K562 (cell line): ENCODE results near the gene CFAP221. TPM values are rescaled to one million over a fixed set of nuclear protein-coding genes. Genes with fewer than 3 reads are reported as not detected.

Experiments used
- ATAC-seq: fragments of 200-7000 bp; cut with Tn5 transposase; 3 replicates; pipeline ENCODE4 v1.9.1; 2020; ENCODE audit warnings: moderate library complexity
- BruUV-seq: library from RNA; stranded (reverse); fragments of 400-500 nt; replicated peaks from 2 replicates; lab custom pipeline; 2021; lab: Mats Ljungman, UMichigan
- CTCF ChIA-PET: fragments of 300-600 bp; formaldehyde crosslinking; extraction: SDS; loops from one replicate; lab custom pipeline; 2021; ENCODE audit warnings: low intra/inter-chr PET ratio; lab: Yijun Ruan, JAX
- POLR2A ChIA-PET: fragments of 300-600, 350-650 bp; sonication (Branson Sonifier 250); formaldehyde crosslinking; extraction: SDS; loops from one replicate; lab custom pipeline; 2021; ENCODE audit warnings: antibody characterized with exemption, inconsistent platforms; lab: Yijun Ruan, JAX
- DNase-seq, 4 experiments: peaks; one replicate each; pipeline versions ENCODE4 v3.0.0 to v3.0.0-alpha.2; 2011 to 2018; ENCODE audit warnings: low spot score in 3 of 4, mixed read lengths in 3 of 4; ENCODE audit errors: extremely low read depth in 1 of 4
- FAIRE-seq: peaks from 2 replicates; lab custom pipeline; 2011; peaks lifted over from hg19 to GRCh38; lab: Jason Lieb, UNC
- H2AFZ ChIP-seq: 2 replicates; pipeline ENCODE4 v1.6.0; 2011; ENCODE audit warnings: low read depth, low read length, control low read depth, inconsistent platforms
- H3K27ac ChIP-seq: fragments of 200-600 bp; 3 replicates; pipeline ENCODE4 v1.8.0; 2011; ENCODE audit warnings: low read depth, mild to moderate bottlenecking, control low read depth, inconsistent platforms, low read length, moderate library complexity, mixed read lengths; ENCODE audit errors: extremely low read depth
- H3K27me3 ChIP-seq, 2 experiments: fragments of 300-600 bp in 1 of 2; 2 replicates in 1 of 2; 3 replicates in 1 of 2; pipeline versions ENCODE4 v1.6.0 to v1.8.0; 2011; ENCODE audit warnings: inconsistent platforms in 2 of 2, low read length in 2 of 2, mild to moderate bottlenecking in 1 of 2, mixed read lengths in 1 of 2, moderate library complexity in 1 of 2; ENCODE audit not compliant: control insufficient read depth in 2 of 2, insufficient read depth in 2 of 2
- H3K36me3 ChIP-seq: fragments of 300-600 bp; 3 replicates; pipeline ENCODE4 v1.8.0; 2011; ENCODE audit warnings: mild to moderate bottlenecking, low read length, inconsistent platforms; ENCODE audit not compliant: control insufficient read depth, insufficient read depth
- H3K4me1 ChIP-seq, 2 experiments: fragments of 200-600 bp in 1 of 2; replicated peaks in 1 of 2; 2 replicates in 1 of 2; 3 replicates in 1 of 2; pipeline versions ENCODE4 v1.5.1 to v1.8.0; 2011; ENCODE audit warnings: inconsistent platforms in 2 of 2, low read length in 2 of 2, mild to moderate bottlenecking in 1 of 2, mixed read lengths in 1 of 2, moderate library complexity in 1 of 2; ENCODE audit not compliant: control insufficient read depth in 2 of 2, insufficient read depth in 2 of 2
- H3K4me2 ChIP-seq: 2 replicates; pipeline ENCODE4 v1.6.1; 2011; ENCODE audit warnings: low read length, control low read depth, inconsistent platforms, mixed read lengths; ENCODE audit not compliant: insufficient read depth
- H3K4me3 ChIP-seq: fragments of 200-600 bp; sonication (generic), shearing (Covaris generic); 2 replicates; pipeline ENCODE4 v1.5.1; 2016; ENCODE audit warnings: control low read depth, inconsistent platforms
- H3K79me2 ChIP-seq: fragments of 200-600 bp; 3 replicates; pipeline ENCODE4 v1.8.0; 2011; ENCODE audit warnings: low read length, inconsistent platforms; ENCODE audit not compliant: control insufficient read depth, insufficient read depth
- H3K9ac ChIP-seq, 2 experiments: 2 replicates each; pipeline versions ENCODE4 v1.6.0 to v1.6.1; 2011; ENCODE audit warnings: low read depth in 2 of 2, low read length in 2 of 2, control low read depth in 1 of 2, inconsistent platforms in 1 of 2, mild to moderate bottlenecking in 1 of 2, mixed read lengths in 1 of 2; ENCODE audit not compliant: insufficient read depth in 1 of 2
- H3K9me1 ChIP-seq: one replicate; pipeline ENCODE4 v1.6.0; 2011; ENCODE audit warnings: inconsistent platforms, mild to moderate bottlenecking, low read length, moderate library complexity; ENCODE audit not compliant: control insufficient read depth, insufficient read depth
- H3K9me3 ChIP-seq: replicated peaks from 2 replicates; pipeline ENCODE4 v1.5.1; 2011; ENCODE audit warnings: low read depth, low read length, inconsistent platforms; ENCODE audit not compliant: control insufficient read depth, insufficient read depth
- H4K20me1 ChIP-seq: replicated peaks from 2 replicates; pipeline ENCODE4 v1.6.1; 2011; ENCODE audit warnings: low read length, inconsistent platforms, mixed read lengths; ENCODE audit not compliant: control insufficient read depth, insufficient read depth
- ARID2 ChIP-seq: fragments of 450-650 bp; IDR thresholded peaks from 2 replicates; pipeline ENCODE4 v1.6.1; 2017; ENCODE audit warnings: antibody characterized with exemption, mild to moderate bottlenecking
- EZH2 ChIP-seq: IDR thresholded peaks from 2 replicates; pipeline ENCODE4 v1.6.1; 2012; ENCODE audit warnings: low read depth, mild to moderate bottlenecking, inconsistent platforms, low read length, borderline replicate concordance
- KLF6 ChIP-seq: fragments of 250-450 bp; sonication (Bioruptor Pico); IDR thresholded peaks from 2 replicates; pipeline ENCODE4 v1.4.0; 2020; ENCODE audit warnings: mild to moderate bottlenecking, moderate library complexity, borderline replicate concordance
- ZNF778 ChIP-seq: fragments of 450-650 bp; formaldehyde crosslinking; IDR thresholded peaks from 2 replicates; pipeline ENCODE4 v1.4.0; 2020; ENCODE audit warnings: mild to moderate bottlenecking, moderate library complexity
- ZZZ3 ChIP-seq: fragments of 450-650 bp; IDR thresholded peaks from 2 replicates; pipeline ENCODE4 v1.6.1; 2016; ENCODE audit warnings: antibody characterized with exemption, mild to moderate bottlenecking, moderate library complexity
- WGBS: fragments of 100-300 bp; shearing (Covaris generic); methylation state at CpG from one replicate; pipeline ENCODE4 v1.1.6; 2016; ENCODE audit warnings: low coverage, mixed read lengths; ENCODE audit not compliant: insufficient coverage; ENCODE audit errors: missing lambda C conversion rate; 5-methylcytosine and 5-hydroxymethylcytosine counted together
- in situ Hi-C: fragments of 300-500 bp; cut with MboI; formaldehyde crosslinking; loops from 4 replicates; pipeline ENCODE4 v1.15.0; 2018; ENCODE audit warnings: inconsistent platforms, mixed read lengths
- intact Hi-C: fragments of 100-400 bp; cut with micrococcal nuclease; formaldehyde crosslinking; loops from 2 replicates; pipeline ENCODE4 v1.14.2; 2022
- polyA plus RNA-seq, 8 experiments: library from polyadenylated mRNA; depleted of rRNA in 4 of 8; stranded (reverse) in 5 of 8; unstranded in 3 of 8; fragments of >200 nt; fragmentation: Nextera tagmentation in 2 of 8; fragmentation: Illumina TruSeq in 1 of 8; extraction: Ambion mirVana in 2 of 8; extraction: Trizol in 1 of 8; gene quantifications; 2 replicates each; pipeline versions ENCODE4 v1.2.1 to v1.2.3, GENCODE V29; 2011 to 2014; ENCODE audit warnings: inconsistent platforms in 1 of 8, missing spikeins in 1 of 8
- total RNA-seq, 7 experiments: library from RNA; depleted of rRNA in 6 of 7; stranded (reverse); fragments of >200 nt in 6 of 7; fragmentation: Illumina TruSeq in 2 of 7; extraction: Trizol in 2 of 7; gene quantifications; 2 replicates each; pipeline versions ENCODE4 v1.2.1 to v1.2.3, GENCODE V29; 2011 to 2021; ENCODE audit warnings: low replicate concordance in 1 of 7

Gene CFAP221
- total and polyA plus RNA-seq, 9 of the 15 experiments (the other 6 are each of a cell fraction or from before 2014, with no cell fraction given): 0.09 to 1.4 (median 0.65) TPM

DNA sequence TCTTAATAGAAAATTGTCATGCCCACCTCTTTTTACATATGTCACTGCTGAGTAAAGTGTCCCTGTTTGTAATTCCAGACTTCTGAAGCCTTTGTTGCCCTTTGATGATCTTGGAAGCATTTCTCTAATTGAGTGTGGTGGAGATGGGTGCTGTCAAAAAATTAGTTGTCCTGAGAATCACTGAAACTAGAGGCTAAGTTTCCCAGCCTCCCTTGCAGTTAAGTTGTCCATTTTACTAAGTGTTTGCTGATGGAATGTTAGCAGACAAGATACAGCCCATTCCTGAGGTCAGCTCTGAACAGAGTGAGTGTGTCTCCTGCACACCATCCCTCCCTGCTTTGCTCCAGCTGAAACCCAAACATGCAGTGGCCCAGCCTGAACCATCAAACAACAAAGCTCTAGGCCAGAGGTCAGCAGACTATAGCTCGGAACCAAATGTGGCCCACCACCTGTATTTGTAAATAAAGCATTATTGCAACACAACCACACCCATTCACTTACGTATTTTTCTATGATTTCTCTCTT is 106.7 kb downstream of the CFAP221 start:
- 0% methylated on average over 2 of the region's 2 CpGs for WGBS
- ChIA-PET POLR2A (no interaction called here), CTCF (no interaction called here)
- ATAC-seq (no peak), FAIRE-seq (no peak), DNase-seq (no peak)
- H3K36me3 ChIP-seq: no peaks in the 10 kb centered on the region
- no peaks in the 10 kb centered on the region for H3K4me1 ChIP-seq
- peaks cover 16 to 28% of the 10 kb centered on the region in 2 experiments for H3K27me3 ChIP-seq
- intact Hi-C loops (no loop called here), in situ Hi-C loops (no loop called here)
- H3K9me3 ChIP-seq: no peaks in the 10 kb centered on the region
- TF ChIP-seq ZNF778 (no peak), KLF6 (CRISPR knock-in tag) (no peak)
- no peak overlapping the region for H3K4me2 ChIP-seq
- H4K20me1 ChIP-seq: no peaks in the 10 kb centered on the region
- no peak overlapping the region for H2AFZ ChIP-seq
- H3K9ac ChIP-seq: no peak overlapping the region
- no peak overlapping the region for H3K27ac ChIP-seq
- H3K9me1 ChIP-seq: no peaks in the 10 kb centered on the region
- no TSS peak for BruUV-seq
- H3K79me2 ChIP-seq: no peaks in the 10 kb centered on the region
- no peak overlapping the region for H3K4me3 ChIP-seq

DNA sequence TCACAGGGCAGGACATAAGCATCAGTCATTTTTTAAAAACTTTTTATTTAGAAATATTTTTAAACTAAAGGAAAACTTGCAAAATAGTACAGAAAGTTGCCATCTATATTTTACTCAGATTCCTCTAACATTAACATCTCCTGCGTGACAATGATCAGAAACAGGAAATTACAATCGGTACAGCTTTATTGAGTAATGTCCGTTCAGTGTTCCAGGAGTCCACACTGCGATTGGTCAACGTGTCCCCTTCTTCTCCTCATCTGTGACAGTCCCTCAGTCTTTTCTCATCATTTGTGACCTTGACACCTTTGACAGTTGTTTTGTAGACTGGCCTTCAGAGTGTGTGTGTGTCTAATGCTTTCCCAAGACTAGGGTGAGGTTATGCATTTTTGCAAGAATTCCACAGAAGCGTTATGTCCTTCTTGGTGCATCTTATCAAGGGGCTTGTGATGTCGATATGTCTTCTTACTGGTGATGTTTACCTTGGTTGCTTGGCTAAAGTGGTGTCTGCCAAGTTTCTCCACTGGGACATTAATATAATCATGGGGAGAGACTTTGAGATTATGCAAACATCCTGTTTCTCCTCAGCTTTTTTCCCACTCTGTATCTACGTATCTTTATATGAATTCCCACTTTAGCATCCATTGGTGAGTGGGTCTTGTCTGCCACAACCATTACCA is 113.4 kb downstream of the CFAP221 start:
- DNase-seq (no peak), ATAC-seq (no peak), FAIRE-seq (no peak)
- Histone ChIP-seq H3K4me3 (no peak overlapping the region), H3K9ac (no peak overlapping the region), H3K9me3 (no peaks in the 10 kb centered on the region), H3K27ac (no peak overlapping the region), H3K27me3 (peaks cover 13 to 19% of the 10 kb centered on the region in 2 experiments; a peak in 3 of 5 replicates), H3K4me1 (no peaks in the 10 kb centered on the region), H3K36me3 (no peaks in the 10 kb centered on the region), H3K4me2 (no peak overlapping the region), H4K20me1 (no peaks in the 10 kb centered on the region), H3K79me2 (no peaks in the 10 kb centered on the region), H2AFZ (no peak overlapping the region), H3K9me1 (no peaks in the 10 kb centered on the region)
- under 1% methylated on average over 8 of the region's 8 CpGs for WGBS
- BruUV-seq: no TSS peak
- intact Hi-C loops (no loop called here), in situ Hi-C loops (no loop called here)
- ChIA-PET CTCF (interaction anchor here (0.7 to 3.3 kb wide), 3 partner anchors 16 to 251 kb away, joined by 3 to 18 read pairs (median 3); no protein-coding TSS in a partner anchor), POLR2A (interaction anchor here (0.7 to 1.3 kb wide), 2 partner anchors 9 to 143 kb away, joined by 3 to 4 read pairs; no protein-coding TSS in a partner anchor)
- TF ChIP-seq EZH2: no peak
- TF ChIP-seq ZZZ3: no peak
- TF ChIP-seq ARID2: no peak
